PC-3 (cell line): ENCODE results near the gene GPC5. TPM values are rescaled to one million over a fixed set of nuclear protein-coding genes. Genes with fewer than 3 reads are reported as not detected.

Experiments used
- ATAC-seq: fragments of 200-7000 bp; cut with Tn5 transposase; 2 replicates; pipeline ENCODE4 v1.9.1; 2020; ENCODE audit warnings: mild to moderate bottlenecking, moderate library complexity
- BruUV-seq: library from RNA; stranded (reverse); fragments of 400-500 nt; replicated peaks from 2 replicates; lab custom pipeline; 2021; lab: Mats Ljungman, UMichigan
- CTCF ChIA-PET: fragments of 300-600 bp; sonication (Branson Sonifier 250); formaldehyde crosslinking; loops from one replicate; lab custom pipeline; 2022; ENCODE audit warnings: antibody characterized with exemption; lab: Charles Lee
- POLR2A ChIA-PET: fragments of 300-600 bp; sonication (Branson Sonifier 250); formaldehyde crosslinking; loops from one replicate; lab custom pipeline; 2022; ENCODE audit warnings: antibody characterized with exemption; ENCODE audit not compliant: unreplicated experiment; lab: Charles Lee
- DNase-seq: peaks from one replicate; pipeline ENCODE4 v3.0.0-alpha.2; 2015
- H2AFZ ChIP-seq: fragments of 300-600 bp; sonication (generic); 2 replicates; pipeline ENCODE4 v1.6.0; 2016; ENCODE audit warnings: antibody characterized with exemption, low read length
- H3F3A ChIP-seq: fragments of 300-600 bp; sonication (generic); one replicate; pipeline ENCODE4 v1.6.0; 2017; ENCODE audit warnings: antibody characterized with exemption, low read length, control low read depth, mild to moderate bottlenecking; ENCODE audit not compliant: unreplicated experiment
- H3K27ac ChIP-seq: fragments of 300-600 bp; sonication (generic); 2 replicates; pipeline ENCODE4 v1.5.1; 2016; ENCODE audit warnings: mild to moderate bottlenecking, low read length
- H3K27me3 ChIP-seq: fragments of 300-600 bp; sonication (generic); 2 replicates; pipeline ENCODE4 v1.6.1; 2016; ENCODE audit warnings: low read length, mixed read lengths
- H3K36me3 ChIP-seq: fragments of 300-600 bp; sonication (generic); 2 replicates; pipeline ENCODE4 v1.6.1; 2016; ENCODE audit warnings: low read depth, mixed run types, low read length, mixed read lengths
- H3K4me1 ChIP-seq: fragments of 300-600 bp; sonication (generic); 2 replicates; pipeline ENCODE4 v1.5.1; 2016; ENCODE audit warnings: low read length; ENCODE audit not compliant: insufficient read depth
- H3K4me2 ChIP-seq: fragments of 300-600 bp; sonication (generic); 2 replicates; pipeline ENCODE4 v1.6.0; 2016; ENCODE audit warnings: low read length
- H3K4me3 ChIP-seq: fragments of 300-600 bp; sonication (generic); 2 replicates; pipeline ENCODE4 v1.5.1; 2016; ENCODE audit warnings: mild to moderate bottlenecking, low read length, mixed read lengths
- H3K79me2 ChIP-seq: fragments of 300-600 bp; sonication (generic); 2 replicates; pipeline ENCODE4 v1.6.1; 2017; ENCODE audit warnings: low read length, mixed read lengths
- H3K9ac ChIP-seq: fragments of 300-600 bp; sonication (generic); 2 replicates; pipeline ENCODE4 v1.6.0; 2016; ENCODE audit warnings: mild to moderate bottlenecking, low read length
- H3K9me2 ChIP-seq: fragments of 300-600 bp; sonication (generic); replicated peaks from 2 replicates; pipeline ENCODE4 v1.6.1; 2016; ENCODE audit warnings: mixed run types, low read length, mixed read lengths
- H3K9me3 ChIP-seq: fragments of 300-600 bp; sonication (generic); 2 replicates; pipeline ENCODE4 v1.6.1; 2016; ENCODE audit warnings: low read length, mixed read lengths
- H4K20me1 ChIP-seq: fragments of 300-600 bp; sonication (generic); 2 replicates; pipeline ENCODE4 v1.6.1; 2016; ENCODE audit warnings: low read length, mixed read lengths
- EZH2 ChIP-seq: fragments of 300-600 bp; sonication (generic); IDR thresholded peaks from one replicate; pipeline ENCODE4 v1.6.1; 2017; ENCODE audit warnings: antibody characterized with exemption, mild to moderate bottlenecking, low read length; ENCODE audit not compliant: unreplicated experiment
- EZH2phosphoT487 ChIP-seq: fragments of 300-600 bp; sonication (generic); IDR thresholded peaks from 2 replicates; pipeline ENCODE4 v1.6.1; 2018; ENCODE audit warnings: mild to moderate bottlenecking, antibody characterized with exemption, low read length, borderline replicate concordance
- intact Hi-C: fragments of 100-400 bp; cut with micrococcal nuclease; formaldehyde crosslinking; loops from 2 replicates; pipeline ENCODE4 v1.9.0; 2023
- total RNA-seq: library from RNA; depleted of rRNA; stranded (reverse); fragments of >200 nt; gene quantifications from 2 replicates; pipeline ENCODE4 v1.2.3, GENCODE V29; 2014
- TF ChIP-seq, protein P1 (sequence below): fragments of 300-600 bp; sonication (generic); conservative IDR thresholded peaks from 2 replicates; pipeline ENCODE4 v1.5.1; 2017; ENCODE audit warnings: antibody characterized with exemption, low read depth, mild to moderate bottlenecking, low read length

GPC5 gene
- total RNA-seq, 1 experiment from 2014 or later = not detected

DNA sequence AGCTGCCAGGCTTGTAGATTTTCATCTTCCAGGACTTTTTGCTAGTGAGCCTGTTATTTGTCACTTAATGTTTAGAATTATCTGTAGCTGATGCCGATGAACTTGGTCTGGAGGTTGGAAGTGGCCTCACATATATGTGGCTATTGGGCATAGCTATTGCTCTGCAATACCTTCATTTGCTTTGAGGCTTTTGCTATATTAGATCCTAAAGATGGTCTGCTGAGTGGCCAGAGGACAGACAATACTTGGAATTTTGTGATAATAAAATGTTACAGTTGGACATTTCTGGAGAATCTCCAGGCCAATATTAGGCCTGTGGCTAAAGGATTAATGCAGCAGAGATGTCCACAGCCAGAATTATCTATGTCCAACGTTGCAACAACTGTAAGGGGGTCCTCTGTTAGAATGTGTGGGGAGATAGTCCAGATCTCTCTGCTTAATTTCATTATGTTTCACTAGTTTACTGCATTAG, 222.3 kb downstream of the GPC5 start:
- no peaks in the 10 kb centered on the region for H3K9me3 ChIP-seq
- CTCF ChIA-PET = no interaction called here
- BruUV-seq = no TSS peak

GRCh38 chr13:91621161-91621560, 222.7 kb downstream of the GPC5 start:
- H4K20me1 ChIP-seq = no peaks in the 10 kb centered on the region
- no peaks in the 10 kb centered on the region for H3K9me2 ChIP-seq
- no peak overlapping the region for H3K4me2 ChIP-seq
- H3F3A ChIP-seq = no peaks in the 10 kb centered on the region
- H3K9ac ChIP-seq = no peak overlapping the region
- H2AFZ ChIP-seq = no peak overlapping the region
- H3K27me3 ChIP-seq = no peaks in the 10 kb centered on the region
- H3K4me1 ChIP-seq = no peaks in the 10 kb centered on the region
- H3K79me2 ChIP-seq = no peaks in the 10 kb centered on the region
- no peak overlapping the region for H3K27ac ChIP-seq
- TF ChIP-seq EZH2 (no peak), EZH2phosphoT487 (no peak)
- TF ChIP-seq, protein P1, sequence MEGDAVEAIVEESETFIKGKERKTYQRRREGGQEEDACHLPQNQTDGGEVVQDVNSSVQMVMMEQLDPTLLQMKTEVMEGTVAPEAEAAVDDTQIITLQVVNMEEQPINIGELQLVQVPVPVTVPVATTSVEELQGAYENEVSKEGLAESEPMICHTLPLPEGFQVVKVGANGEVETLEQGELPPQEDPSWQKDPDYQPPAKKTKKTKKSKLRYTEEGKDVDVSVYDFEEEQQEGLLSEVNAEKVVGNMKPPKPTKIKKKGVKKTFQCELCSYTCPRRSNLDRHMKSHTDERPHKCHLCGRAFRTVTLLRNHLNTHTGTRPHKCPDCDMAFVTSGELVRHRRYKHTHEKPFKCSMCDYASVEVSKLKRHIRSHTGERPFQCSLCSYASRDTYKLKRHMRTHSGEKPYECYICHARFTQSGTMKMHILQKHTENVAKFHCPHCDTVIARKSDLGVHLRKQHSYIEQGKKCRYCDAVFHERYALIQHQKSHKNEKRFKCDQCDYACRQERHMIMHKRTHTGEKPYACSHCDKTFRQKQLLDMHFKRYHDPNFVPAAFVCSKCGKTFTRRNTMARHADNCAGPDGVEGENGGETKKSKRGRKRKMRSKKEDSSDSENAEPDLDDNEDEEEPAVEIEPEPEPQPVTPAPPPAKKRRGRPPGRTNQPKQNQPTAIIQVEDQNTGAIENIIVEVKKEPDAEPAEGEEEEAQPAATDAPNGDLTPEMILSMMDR = no peak
- ChIA-PET POLR2A (no interaction called here), CTCF (no interaction called here)
- no peak for ATAC-seq
- BruUV-seq = no TSS peak
- intact Hi-C loops = no loop called here
- DNase-seq = no peak
- H3K36me3 ChIP-seq = no peaks in the 10 kb centered on the region
- H3K4me3 ChIP-seq = no peak overlapping the region
- no peaks in the 10 kb centered on the region for H3K9me3 ChIP-seq

More for the DNA sequence above, 222.3 kb downstream of the GPC5 start:
- no peak overlapping the region for H2AFZ ChIP-seq
- H3F3A ChIP-seq = no peaks in the 10 kb centered on the region
- H3K27me3 ChIP-seq = no peaks in the 10 kb centered on the region
- H3K4me1 ChIP-seq = no peaks in the 10 kb centered on the region
- no peak overlapping the region for H3K4me2 ChIP-seq
- intact Hi-C loops = no loop called here
- DNase-seq (no peak), ATAC-seq (no peak)
- no peaks in the 10 kb centered on the region for H3K36me3 ChIP-seq
- H3K79me2 ChIP-seq = no peaks in the 10 kb centered on the region
- H4K20me1 ChIP-seq = no peaks in the 10 kb centered on the region
- TF ChIP-seq EZH2phosphoT487 (no peak), EZH2 (no peak)
- TF ChIP-seq, protein P1 = no peak
- no peak overlapping the region for H3K9ac ChIP-seq
- no peak overlapping the region for H3K4me3 ChIP-seq
- no peaks in the 10 kb centered on the region for H3K9me2 ChIP-seq
- no peak overlapping the region for H3K27ac ChIP-seq
- POLR2A ChIA-PET = no interaction called here

- no TSS peak for BruUV-seq
- TF ChIP-seq, protein P1 = no peak
- TF ChIP-seq EZH2phosphoT487 = no peak
- TF ChIP-seq EZH2 = no peak
- ATAC-seq (no peak), DNase-seq (no peak)
- no peaks in the 10 kb centered on the region for H3K4me1 ChIP-seq
- H4K20me1 ChIP-seq = no peaks in the 10 kb centered on the region
- H3K36me3 ChIP-seq = no peaks in the 10 kb centered on the region
- H3F3A ChIP-seq = no peaks in the 10 kb centered on the region
- ChIA-PET POLR2A (no interaction called here), CTCF (no interaction called here)
- H3K27ac ChIP-seq = no peak overlapping the region
- no peak overlapping the region for H3K4me3 ChIP-seq
- no peaks in the 10 kb centered on the region for H3K9me2 ChIP-seq
- H3K79me2 ChIP-seq = no peaks in the 10 kb centered on the region
- H3K9me3 ChIP-seq = no peaks in the 10 kb centered on the region
- no peak overlapping the region for H3K9ac ChIP-seq
- H3K27me3 ChIP-seq = no peaks in the 10 kb centered on the region
- H3K4me2 ChIP-seq = no peak overlapping the region
- intact Hi-C loops = no loop called here
- no peak overlapping the region for H2AFZ ChIP-seq
Observed at GRCh38 chr13:91621963-91622362, 223.5 kb downstream of the GPC5 start.
